Thyroid gland (tissue), 4 donors: ENCODE results near the gene OCA2. TPM values are rescaled to one million over a fixed set of nuclear protein-coding genes. Genes with fewer than 3 reads are reported as not detected.

Experiments used
- DNase-seq, 2 donors: peaks; one replicate each; pipeline ENCODE4 v3.0.0-alpha.2; 2019
- H3K27ac ChIP-seq, 3 donors: fragments of 200-600 bp; sonication (generic); 1 replicate in 2 of 3; 2 replicates in 1 of 3; pipeline ENCODE4 v1.5.1; 2016 to 2019; ENCODE audit warnings: mild to moderate bottlenecking in 1 of 3, moderate library complexity in 1 of 3
- H3K27me3 ChIP-seq: fragments of 200-600 bp; sonication (generic); one replicate; pipeline ENCODE4 v1.5.1; 2019
- H3K36me3 ChIP-seq, 2 donors: fragments of 200-600 bp; sonication (generic); one replicate each; pipeline ENCODE4 v1.5.1; 2016 to 2019
- H3K4me1 ChIP-seq, 2 donors: fragments of 200-600 bp; sonication (generic); one replicate each; pipeline ENCODE4 v1.5.1; 2017 to 2019
- H3K4me3 ChIP-seq, 3 donors: fragments of 200-600 bp; sonication (generic); replicated peaks in 1 of 3; 1 replicate in 2 of 3; 2 replicates in 1 of 3; pipeline ENCODE4 v1.5.1; 2016; ENCODE audit warnings: mild to moderate bottlenecking in 1 of 3
- H3K9me3 ChIP-seq: fragments of 200-600 bp; sonication (generic); one replicate; pipeline ENCODE4 v1.5.1; 2017
- CTCF ChIP-seq, 6 experiments: fragments of 200-600 bp in 3 of 6; fragments of 450-650 bp in 3 of 6; sonication (generic) in 3 of 6; IDR thresholded peaks; one replicate each; pipeline ENCODE4 v1.5.1; 2016 to 2019; ENCODE audit warnings: antibody characterized with exemption in 6 of 6, mild to moderate bottlenecking in 2 of 6, inconsistent platforms in 1 of 6, moderate library complexity in 1 of 6
- POLR2A ChIP-seq, 2 donors: fragments of 450-650 bp; IDR thresholded peaks; one replicate each; pipeline ENCODE4 v1.6.1; 2017; ENCODE audit warnings: antibody characterized with exemption in 2 of 2, mild to moderate bottlenecking in 2 of 2, moderate library complexity in 1 of 2
- WGBS, 2 donors: methylation state at CpG; one replicate each; pipeline ENCODE4 v1.1.5; 2017; 5-methylcytosine and 5-hydroxymethylcytosine counted together
- intact Hi-C: fragments of 100-400 bp; cut with DNase I; formaldehyde crosslinking; loops from one replicate; pipeline ENCODE4 v1.15.1; 2023
- total RNA-seq, 4 donors: library from RNA; depleted of rRNA; stranded (reverse); fragments of >200 nt; gene quantifications; one replicate each; pipeline ENCODE4 v1.2.3, GENCODE V29; 2016

OCA2 gene
- total RNA-seq, 4 donors from 2014 or later: 5.5 to 20.5 (median 13.8) TPM

GRCh38 chr15:28112101-28112760 is 13.1 kb upstream of the OCA2 start:
- intact Hi-C loops: no loop called here
- Histone ChIP-seq H3K36me3 (peaks cover 19 to 27% of the 10 kb centered on the region in 2 donors), H3K27me3 (no peaks in the 10 kb centered on the region), H3K27ac (no peak overlapping the region), H3K9me3 (no peaks in the 10 kb centered on the region), H3K4me3 (no peak overlapping the region), H3K4me1 (peaks cover 19 to 31% of the 10 kb centered on the region in 2 donors)
- WGBS, 2 donors: 96 to 99% methylated on average over 20 of the region's 20 CpGs
- no peak for TF ChIP-seq POLR2A (IDR thresholded peaks at IDR 0.05)
- TF ChIP-seq CTCF (IDR thresholded peaks at IDR 0.05): no peak
- no peak for DNase-seq

- Histone ChIP-seq H3K9me3 (no peaks in the 10 kb centered on the region), H3K27ac (no peak overlapping the region), H3K4me1 (peaks cover 21 to 33% of the 10 kb centered on the region in 2 donors), H3K36me3 (peaks cover 19 to 21% of the 10 kb centered on the region in 2 donors), H3K27me3 (no peaks in the 10 kb centered on the region), H3K4me3 (no peak overlapping the region)
- TF ChIP-seq CTCF (IDR thresholded peaks at IDR 0.05): no peak
- TF ChIP-seq POLR2A (IDR thresholded peaks at IDR 0.05): no peak
- 94 to 95% methylated on average over 26 of the region's 26 CpGs for WGBS, 2 donors
- no peak for DNase-seq
- intact Hi-C loops: no loop called here
Measured at GRCh38 chr15:28111543-28111942, 12.4 kb upstream of the OCA2 start.

- no peak overlapping the region for H3K4me3 ChIP-seq
Measured at GRCh38 chr15:28110481-28110881, 11.4 kb upstream of the OCA2 start.

GRCh38 chr15:28109626-28110455 is 10.7 kb upstream of the OCA2 start:
- peaks cover 19% of the 10 kb centered on the region in 2 donors for H3K36me3 ChIP-seq
- H3K27me3 ChIP-seq: no peaks in the 10 kb centered on the region
- intact Hi-C loops: no loop called here
- H3K4me3 ChIP-seq: no peak overlapping the region
- no peak for TF ChIP-seq CTCF (IDR thresholded peaks at IDR 0.05)
- no peak overlapping the region for H3K27ac ChIP-seq
- 93 to 94% methylated on average over 25 of the region's 25 CpGs for WGBS, 2 donors
- H3K9me3 ChIP-seq: no peaks in the 10 kb centered on the region
- no peak for DNase-seq
- H3K4me1 ChIP-seq: peaks cover 17 to 29% of the 10 kb centered on the region in 2 donors

More at GRCh38 chr15:28110481-28110881, 11.4 kb upstream of the OCA2 start:
- Histone ChIP-seq H3K4me1 (peaks cover 22 to 35% of the 10 kb centered on the region in 2 donors), H3K36me3 (peaks cover 19% of the 10 kb centered on the region in 2 donors), H3K27me3 (no peaks in the 10 kb centered on the region), H3K9me3 (no peaks in the 10 kb centered on the region), H3K27ac (no peak overlapping the region)
- intact Hi-C loops: no loop called here
- no peak for DNase-seq
- 74 to 81% methylated on average over 7 of the region's 7 CpGs for WGBS, 2 donors
- no peak for TF ChIP-seq CTCF (IDR thresholded peaks at IDR 0.05)
- TF ChIP-seq POLR2A (IDR thresholded peaks at IDR 0.05): no peak

GRCh38 chr15:28107904-28108275 is 8.8 kb upstream of the OCA2 start:
- DNase-seq: no peak
- intact Hi-C loops: no loop called here
- no peak for TF ChIP-seq CTCF (IDR thresholded peaks at IDR 0.05)
- TF ChIP-seq POLR2A (IDR thresholded peaks at IDR 0.05): no peak
- Histone ChIP-seq H3K4me1 (peaks cover 12% of the 10 kb centered on the region in 2 donors), H3K9me3 (no peaks in the 10 kb centered on the region), H3K27ac (no peak overlapping the region), H3K27me3 (no peaks in the 10 kb centered on the region), H3K36me3 (peaks cover 13 to 16% of the 10 kb centered on the region in 2 donors), H3K4me3 (no peak overlapping the region)
- 59 to 76% methylated on average over 6 to 8 of the region's 8 CpGs for WGBS, 2 donors
